ENCODE measurements around the gene TDRD7.

GRCh38 chr9:97500765-97501176 lies 88.9 kb downstream of the TDRD7 start:
- TF ChIP-seq CTCF (conservative IDR thresholded peaks at IDR 0.05) = no peak
- no peak for TF ChIP-seq ZFX (IDR thresholded peaks at IDR 0.05)

All from C4-2B (cell line).